GM19043 (cell line): Measurements from ENCODE around the gene ZNF823.

Source experiments
- ATAC-seq: cut with Tn5 transposase; IDR thresholded peaks from one replicate; pipeline ENCODE4 v1.9.1; 2021; ENCODE audit warnings: low read depth; ENCODE audit not compliant: unreplicated experiment

Gene ZNF823

GRCh38 chr19:11737964-11738745, 591 bp downstream of the ZNF823 start:
- peak; percentile 36 for ATAC-seq

DNA sequence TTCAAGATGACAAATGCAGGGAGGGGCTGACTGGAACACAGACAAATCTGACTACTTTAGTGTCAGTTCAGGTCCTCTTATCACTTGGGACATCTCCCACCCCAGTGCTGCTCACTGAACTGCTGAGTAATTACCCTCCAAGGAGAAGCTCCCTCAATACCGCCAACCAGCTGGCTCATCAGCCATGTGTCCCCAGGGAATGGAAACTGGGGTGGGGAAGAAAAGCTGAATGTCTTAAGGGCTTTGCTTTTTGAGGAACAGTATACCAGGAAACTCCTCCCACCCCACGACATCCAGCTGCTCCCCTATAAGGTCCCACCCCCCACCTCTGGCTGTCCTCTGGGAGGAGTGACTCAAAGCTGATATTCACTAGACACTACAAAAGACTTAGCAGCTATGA, 2.0 kb downstream of the ZNF823 start:
- ATAC-seq: no peak

GRCh38 chr19:11735375-11735774, 3.4 kb downstream of the ZNF823 start:
- ATAC-seq: no peak

- ATAC-seq: no peak
Observed at GRCh38 chr19:11729586-11729985, 9.2 kb downstream of the ZNF823 start.

DNA sequence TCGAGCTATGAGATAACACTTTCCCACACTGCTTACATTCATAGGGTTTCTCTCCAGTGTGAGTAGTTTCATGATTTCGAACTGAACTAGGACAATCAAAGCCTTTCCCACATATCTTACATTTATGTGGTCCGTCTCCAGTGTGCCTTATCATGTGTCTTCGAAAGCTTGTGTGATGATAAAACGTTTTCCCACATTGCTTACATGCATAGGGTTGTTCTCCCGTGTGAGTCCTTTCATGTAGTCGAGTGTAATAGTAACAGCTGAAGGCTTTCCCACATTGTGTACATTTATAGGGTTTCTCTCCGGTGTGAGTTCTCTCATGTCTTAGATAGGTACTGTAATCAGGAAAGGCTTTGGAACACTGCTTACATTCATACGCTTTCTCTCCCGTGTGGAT, 16.3 kb downstream of the ZNF823 start:
- no peak for ATAC-seq

DNA sequence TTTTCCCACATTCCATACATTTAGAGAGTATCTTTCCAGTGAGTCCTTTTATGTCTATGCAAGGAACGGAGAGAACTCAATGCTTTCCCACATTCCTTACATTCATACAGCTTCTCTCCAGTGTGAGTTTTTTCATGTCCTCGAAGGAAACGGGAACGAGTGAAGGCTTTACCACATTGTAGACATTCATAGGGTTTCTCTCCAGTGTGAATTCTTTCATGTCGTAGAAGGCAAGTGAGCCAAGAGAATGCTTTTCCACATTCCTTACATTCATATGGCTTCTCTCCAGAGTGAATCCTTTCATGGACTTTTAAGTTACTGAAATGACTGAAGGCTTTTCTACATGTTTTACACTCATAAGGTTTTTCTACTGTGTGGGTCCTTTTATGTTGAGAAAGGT, 17.1 kb downstream of the ZNF823 start:
- no peak for ATAC-seq

DNA sequence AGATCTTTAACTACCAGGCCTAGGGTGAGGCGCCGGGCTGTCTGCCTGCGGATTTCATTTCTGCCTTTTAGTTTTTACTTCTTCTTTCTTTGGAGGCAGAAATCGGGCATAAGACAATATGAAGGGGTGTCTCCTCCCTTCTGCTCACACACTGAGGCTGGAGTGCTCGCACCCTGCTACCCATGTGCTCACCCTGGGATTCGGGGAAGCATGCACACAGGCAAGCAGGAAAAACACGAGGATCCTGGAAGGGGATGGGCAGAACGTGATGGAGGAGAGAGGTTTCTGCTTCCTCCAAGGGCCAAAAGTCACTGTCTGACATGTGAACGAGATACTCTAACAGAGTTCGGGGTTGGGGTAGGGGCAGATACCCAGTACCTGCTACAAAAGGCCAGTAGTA, 28.4 kb downstream of the ZNF823 start:
- no peak for ATAC-seq

- ATAC-seq: no peak
Observed at GRCh38 chr19:11708457-11708856, 30.3 kb downstream of the ZNF823 start.

DNA sequence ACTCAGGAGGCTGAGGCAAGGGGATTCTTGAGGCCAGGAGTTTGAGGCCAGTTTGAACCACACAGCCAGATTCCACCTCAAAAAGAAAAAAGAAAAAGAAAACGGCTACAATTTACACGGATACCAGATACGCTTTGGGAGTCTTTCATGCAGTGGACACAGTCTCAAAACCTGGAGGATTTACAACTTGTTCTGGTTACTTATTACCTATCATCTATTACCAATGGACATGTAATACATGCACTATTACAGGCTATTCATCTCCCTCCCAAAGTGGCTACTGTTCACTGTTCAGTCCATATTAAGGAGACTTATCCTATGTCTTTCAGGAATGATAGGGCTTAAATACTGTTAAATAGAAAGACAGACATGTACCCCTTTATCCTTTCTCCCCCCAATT, 33.3 kb downstream of the ZNF823 start:
- no peak for ATAC-seq

DNA sequence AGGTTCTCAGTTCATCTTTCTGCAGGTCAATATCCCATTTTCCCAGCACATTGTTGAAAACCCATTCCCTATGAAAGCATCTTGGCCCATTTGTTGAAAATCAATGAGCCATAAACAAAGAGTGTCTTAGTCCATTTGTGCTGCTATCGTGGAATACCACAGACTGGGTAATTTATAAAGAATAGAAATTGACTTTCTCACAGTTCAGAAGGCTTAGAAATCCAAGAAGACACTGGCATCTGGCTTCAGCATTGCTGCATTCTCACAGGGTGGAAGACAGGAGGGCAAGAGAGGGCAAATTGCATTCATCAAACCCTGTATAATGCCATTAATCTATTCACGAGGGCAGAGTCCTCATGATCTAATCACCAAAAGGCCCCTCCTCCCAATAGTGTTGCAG, 34.1 kb downstream of the ZNF823 start:
- no peak for ATAC-seq

DNA sequence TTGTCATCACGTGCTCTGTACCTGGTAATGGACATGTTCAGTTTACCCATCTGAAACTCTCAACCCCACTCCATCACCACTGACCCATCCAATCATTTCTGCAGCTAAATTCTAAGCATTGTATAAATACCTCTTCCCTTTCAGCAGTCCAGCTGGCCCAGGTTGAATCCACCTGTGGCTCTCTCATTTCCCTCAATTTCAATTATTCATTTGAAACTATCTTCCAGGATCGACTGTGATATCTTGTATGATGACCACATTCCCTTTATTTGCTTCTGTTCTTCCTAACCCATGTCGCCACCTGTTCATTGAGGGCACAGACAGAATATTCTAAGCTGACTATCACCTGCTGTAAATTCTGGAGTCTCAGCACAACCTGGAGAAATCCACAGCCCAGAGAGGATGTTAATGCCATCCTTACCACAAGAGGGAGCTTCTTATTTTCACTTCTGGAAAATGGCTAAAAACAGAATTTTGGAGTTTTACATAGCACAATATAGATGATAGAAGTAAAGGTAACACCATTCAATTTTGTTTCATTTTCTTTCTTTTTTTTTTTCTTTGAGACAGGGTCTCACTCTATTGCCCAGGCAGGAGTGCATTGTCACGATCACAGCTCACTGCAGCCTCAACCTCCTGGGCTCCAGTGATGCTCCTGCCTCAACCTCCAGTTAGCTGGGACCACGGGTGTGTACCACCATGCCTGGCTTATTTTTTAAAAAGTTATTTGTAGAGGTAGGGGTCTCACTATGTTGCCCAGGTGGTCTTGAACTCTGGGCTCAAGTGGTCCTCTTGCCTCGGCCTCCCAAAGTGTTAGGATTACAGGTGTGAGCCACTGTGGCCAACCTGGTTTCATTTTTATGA, 38.6 kb downstream of the ZNF823 start:
- no peak for ATAC-seq

- ATAC-seq: no peak
Observed at GRCh38 chr19:11698231-11698630, 40.5 kb downstream of the ZNF823 start.

GRCh38 chr19:11697284-11697855, 41.4 kb downstream of the ZNF823 start:
- ATAC-seq: no peak

GRCh38 chr19:11694533-11695439, 44.0 kb downstream of the ZNF823 start:
- no peak for ATAC-seq

DNA sequence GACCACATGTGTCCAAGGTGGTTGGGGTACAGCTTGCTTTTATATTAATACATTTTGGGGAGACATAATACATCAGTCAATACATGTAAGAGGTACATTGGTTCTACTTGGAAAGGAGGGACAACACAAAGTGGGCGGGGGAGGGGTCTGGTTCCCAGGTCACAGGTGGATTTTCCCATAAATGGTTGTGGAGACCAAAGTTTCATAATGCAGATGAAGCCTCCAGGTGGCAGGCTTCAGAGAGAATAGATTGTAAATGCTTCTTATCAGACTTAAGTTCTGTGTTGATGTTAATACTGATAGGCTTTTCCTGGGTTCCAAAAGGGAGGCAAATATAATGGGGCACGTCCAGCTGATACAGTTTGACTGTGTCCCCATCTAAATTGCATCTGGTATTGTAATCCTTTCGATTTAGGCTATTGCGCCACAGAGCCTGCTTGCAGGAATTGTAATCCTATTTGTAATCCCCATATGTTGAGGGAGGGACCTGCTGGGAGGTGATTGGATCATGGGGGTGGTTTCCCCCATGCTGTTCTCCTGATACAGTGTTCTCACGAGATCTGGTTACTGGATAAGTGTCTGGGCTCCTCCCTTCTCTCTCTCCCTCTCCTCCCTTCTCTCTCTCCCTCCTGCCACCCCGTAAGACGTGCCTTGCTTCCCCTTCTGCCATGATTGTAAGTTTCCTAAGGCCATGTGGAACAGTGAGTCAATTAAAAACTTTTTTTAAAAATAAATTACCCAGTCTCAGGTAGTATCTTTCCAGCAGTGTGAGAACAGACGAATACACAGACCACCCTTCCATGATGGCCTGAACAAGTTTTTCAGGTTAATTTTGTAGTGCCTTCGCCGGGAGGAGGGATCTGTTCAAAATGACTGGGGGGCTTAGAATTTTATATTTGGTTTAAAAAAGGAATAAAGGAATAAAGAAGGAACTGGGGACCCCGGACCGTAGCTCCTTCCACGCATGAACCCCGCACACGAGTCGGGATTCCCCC, 44.9 kb downstream of the ZNF823 start:
- no peak for ATAC-seq

DNA sequence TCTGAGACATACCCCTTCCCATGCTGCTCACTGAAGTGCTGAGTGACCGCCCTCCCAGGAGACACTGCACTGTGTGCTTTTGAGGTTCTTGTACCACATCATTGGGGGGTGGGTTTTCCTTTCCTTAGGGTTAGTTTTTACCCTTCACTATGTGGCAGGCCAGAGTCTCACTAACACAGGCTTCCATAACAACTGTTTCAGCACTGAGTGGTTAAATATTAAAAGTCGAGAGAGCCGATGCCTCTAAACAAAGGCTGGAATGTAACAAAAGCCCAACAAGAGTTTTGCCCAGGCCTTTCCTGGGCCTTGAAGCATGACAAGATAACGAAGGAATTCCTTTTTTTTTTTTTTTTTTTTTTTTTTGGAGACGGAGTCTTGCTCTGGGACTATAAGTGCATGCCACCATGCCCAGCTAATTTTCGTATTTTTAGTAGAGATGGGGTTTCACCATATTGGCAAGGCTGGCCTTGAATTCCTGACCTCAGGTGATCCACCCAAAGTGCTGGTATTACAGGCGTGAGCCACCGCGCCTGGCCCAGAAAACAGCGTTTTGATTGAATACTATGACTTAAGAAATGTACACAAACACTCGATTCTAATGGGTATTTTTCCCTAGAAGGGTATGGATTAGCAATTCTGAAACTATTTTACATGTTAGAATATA, 46.5 kb downstream of the ZNF823 start:
- ATAC-seq: no peak

GRCh38 chr19:11685676-11686650, 52.8 kb downstream of the ZNF823 start:
- no peak for ATAC-seq
